Retinal pigment epithelial cell (primary cell): Measurements from ENCODE around the gene EPHA3.

Source experiments
- DNase-seq: peaks from one replicate; pipeline ENCODE4 v3.0.0-alpha.2; 2010; ENCODE audit warnings: low read depth
- H3K4me3 ChIP-seq: 2 replicates; pipeline ENCODE4 v1.5.1; 2011; ENCODE audit warnings: mild to moderate bottlenecking, low read length, control low read depth, moderate library complexity
- TF ChIP-seq, protein P1 (sequence below): conservative IDR thresholded peaks from 2 replicates; pipeline ENCODE4 v1.5.1; 2011; ENCODE audit warnings: low read depth, low read length, control low read depth, inconsistent platforms

The EPHA3 gene

DNA sequence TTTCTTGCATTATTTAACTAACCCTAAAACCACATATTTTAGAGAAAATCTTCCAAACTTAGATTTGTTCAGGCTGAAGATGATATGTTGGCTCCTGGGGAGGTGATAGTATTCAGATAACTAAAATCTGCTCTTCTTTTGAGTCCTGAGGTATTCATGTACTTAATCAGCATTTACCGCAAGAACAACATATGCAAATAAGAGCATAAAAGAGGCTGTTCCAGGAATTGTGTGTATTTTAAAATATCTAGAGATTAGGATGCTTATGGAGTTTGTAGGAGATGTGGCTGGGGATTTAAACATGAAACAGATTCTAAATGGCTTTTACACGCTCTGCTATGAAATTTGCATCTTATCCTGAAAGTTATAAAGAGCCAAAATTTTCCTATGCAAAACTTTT, 298.2 kb downstream of the EPHA3 start:
- no peak for DNase-seq
- H3K4me3 ChIP-seq = no peak overlapping the region
- TF ChIP-seq, protein P1, sequence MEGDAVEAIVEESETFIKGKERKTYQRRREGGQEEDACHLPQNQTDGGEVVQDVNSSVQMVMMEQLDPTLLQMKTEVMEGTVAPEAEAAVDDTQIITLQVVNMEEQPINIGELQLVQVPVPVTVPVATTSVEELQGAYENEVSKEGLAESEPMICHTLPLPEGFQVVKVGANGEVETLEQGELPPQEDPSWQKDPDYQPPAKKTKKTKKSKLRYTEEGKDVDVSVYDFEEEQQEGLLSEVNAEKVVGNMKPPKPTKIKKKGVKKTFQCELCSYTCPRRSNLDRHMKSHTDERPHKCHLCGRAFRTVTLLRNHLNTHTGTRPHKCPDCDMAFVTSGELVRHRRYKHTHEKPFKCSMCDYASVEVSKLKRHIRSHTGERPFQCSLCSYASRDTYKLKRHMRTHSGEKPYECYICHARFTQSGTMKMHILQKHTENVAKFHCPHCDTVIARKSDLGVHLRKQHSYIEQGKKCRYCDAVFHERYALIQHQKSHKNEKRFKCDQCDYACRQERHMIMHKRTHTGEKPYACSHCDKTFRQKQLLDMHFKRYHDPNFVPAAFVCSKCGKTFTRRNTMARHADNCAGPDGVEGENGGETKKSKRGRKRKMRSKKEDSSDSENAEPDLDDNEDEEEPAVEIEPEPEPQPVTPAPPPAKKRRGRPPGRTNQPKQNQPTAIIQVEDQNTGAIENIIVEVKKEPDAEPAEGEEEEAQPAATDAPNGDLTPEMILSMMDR = no peak

DNA sequence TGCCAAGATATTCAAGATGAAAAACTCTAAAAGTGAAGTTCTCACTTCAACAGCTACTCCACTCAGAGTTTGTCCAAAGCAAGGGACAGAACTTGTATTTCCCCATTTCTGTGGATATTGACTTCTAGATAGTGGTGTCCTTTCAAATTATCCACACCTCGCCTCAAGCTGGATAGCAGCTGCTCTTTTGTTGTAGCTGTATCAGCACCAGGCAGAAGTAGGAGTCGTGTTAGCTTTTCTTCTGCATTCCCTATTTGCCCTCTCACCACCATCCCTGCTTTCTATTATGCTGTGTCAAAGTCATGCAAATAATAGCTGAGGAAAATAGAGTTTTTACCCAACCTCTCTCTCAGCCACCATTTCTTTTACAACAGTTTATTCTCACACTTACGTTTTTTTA, 303.8 kb downstream of the EPHA3 start:
- TF ChIP-seq, protein P1 = no peak
- no peak overlapping the region for H3K4me3 ChIP-seq
- no peak for DNase-seq

DNA sequence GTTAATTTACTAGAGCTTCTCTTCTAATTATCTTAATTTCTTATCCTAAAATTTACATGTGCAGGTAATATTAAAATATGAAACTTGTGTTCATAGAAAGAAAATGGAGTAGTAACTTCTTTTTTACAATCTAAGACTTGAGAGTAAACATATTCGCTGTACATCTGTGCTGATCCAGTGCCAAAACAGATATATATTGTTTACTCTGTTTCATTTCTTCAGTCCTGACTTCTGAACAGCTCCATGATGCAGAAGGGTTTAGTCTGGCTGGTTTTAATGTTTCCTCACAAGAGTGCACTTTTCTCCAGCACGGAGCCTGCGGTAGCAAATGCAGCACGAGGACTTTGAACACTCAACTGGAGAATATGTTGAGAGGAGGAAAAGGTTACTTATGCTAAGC, 306.8 kb downstream of the EPHA3 start:
- no peak overlapping the region for H3K4me3 ChIP-seq
- no peak for DNase-seq
- TF ChIP-seq, protein P1 = no peak

DNA sequence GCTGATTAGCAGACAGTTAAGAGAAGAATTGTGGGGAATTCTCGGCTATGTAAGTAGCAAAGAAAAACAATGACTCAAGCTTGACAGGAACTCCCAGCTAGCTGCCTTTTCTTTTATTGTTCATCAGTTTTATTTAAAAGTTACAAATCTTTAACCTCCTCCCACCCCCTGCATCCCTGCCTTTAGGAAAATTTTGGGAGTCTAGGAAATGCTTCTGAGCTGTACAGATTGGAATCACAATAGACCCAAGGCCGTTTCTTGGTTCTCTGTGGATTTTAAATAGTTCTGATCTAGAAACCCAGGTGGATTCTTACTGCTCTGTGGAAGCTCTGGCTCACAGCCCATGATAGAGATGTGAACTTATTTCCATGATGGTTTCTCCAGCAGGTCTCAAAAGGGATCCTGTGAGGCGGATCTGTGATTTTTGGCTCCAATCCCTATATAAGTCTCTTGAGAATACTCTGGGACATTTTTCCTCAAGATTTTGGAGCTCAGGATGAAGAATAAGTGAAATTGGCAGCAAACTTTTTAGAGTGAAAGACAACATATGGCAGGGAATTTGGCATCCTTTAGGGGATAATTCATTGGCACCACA, 312.3 kb downstream of the EPHA3 start:
- TF ChIP-seq, protein P1 = no peak
- no peak for DNase-seq

DNA sequence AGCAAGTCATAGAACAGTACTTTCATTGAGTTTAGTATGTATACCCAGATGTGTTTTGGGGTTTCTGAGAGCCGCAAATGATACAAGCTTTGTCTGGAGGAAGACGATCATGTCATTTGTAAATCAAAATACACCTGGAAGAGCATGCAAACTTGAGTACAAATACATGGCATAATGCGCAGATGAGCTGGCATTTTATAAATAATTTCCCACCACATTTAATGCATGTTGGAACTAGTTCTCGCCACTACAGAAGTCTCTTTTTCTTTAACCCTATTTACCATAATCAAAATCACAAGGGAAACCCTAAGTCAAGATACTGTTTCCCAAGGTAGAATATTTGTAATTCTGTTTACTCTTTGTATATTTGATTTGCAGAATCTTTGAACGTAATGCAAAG, 318.6 kb downstream of the EPHA3 start:
- H3K4me3 ChIP-seq = no peak overlapping the region
- TF ChIP-seq, protein P1 = no peak
- no peak for DNase-seq

More for the DNA sequence above, 312.3 kb downstream of the EPHA3 start:
- no peak overlapping the region for H3K4me3 ChIP-seq

DNA sequence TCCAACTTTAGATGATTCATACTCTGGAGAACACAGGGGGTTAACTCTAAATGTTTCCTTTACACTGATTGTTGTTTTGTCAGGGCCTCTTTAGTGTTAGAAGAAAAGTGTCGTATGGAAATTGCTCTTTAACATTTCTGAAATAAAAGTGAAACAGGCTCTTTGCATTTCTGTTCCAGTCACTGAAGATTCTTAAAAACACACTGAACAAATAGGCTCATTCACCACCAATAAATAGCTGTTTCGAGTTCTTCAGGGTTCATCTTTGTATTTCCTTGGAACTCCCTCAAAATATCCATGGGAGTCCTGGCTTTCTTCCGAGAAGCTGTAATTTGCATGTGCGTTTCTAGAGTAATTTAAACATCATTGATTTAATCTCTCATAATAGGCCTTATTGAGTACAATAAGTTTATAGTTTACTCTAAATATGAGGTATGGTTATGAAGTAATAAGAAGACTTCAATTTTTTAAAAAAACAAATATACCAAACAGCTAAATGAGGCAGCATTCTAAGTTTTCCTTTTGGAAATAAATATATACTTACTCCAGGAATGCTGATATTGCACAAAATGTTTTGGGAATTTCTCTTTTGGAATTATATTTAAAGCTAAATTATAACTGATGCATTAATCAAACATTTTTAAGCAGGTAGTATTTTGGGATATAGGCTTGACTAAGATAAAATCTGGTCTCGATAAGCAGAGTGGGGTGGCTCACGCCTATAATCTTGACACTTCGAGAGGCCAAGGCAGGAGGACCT, 327.4 kb downstream of the EPHA3 start:
- TF ChIP-seq, protein P1 = no peak
- no peak for DNase-seq
- no peak overlapping the region for H3K4me3 ChIP-seq

DNA sequence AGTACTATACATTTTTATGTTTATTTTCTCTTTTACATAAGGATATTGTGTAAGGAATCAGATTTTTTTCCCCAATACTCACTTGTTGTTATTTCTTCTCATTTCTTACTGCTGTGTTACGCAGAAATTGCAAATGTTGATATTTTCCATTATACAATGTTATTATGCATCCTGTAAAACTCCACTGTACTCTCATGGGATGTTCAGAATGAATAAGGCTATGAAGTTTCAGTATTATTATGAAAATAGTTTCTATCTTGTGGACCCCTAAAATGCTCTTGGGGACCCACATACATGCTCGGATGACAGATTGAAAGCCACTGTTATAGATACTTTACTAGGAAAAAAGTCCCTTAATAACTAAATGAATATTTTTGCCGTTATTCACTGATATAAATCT, 329.4 kb downstream of the EPHA3 start:
- TF ChIP-seq, protein P1 = no peak

More for the DNA sequence above, 329.4 kb downstream of the EPHA3 start:
- H3K4me3 ChIP-seq = no peak overlapping the region
- no peak for DNase-seq
